Occipital lobe (tissue), 2 donors: ENCODE results near the gene METRN. TPM values are rescaled to one million over a fixed set of nuclear protein-coding genes. Genes with fewer than 3 reads are reported as not detected.

ENCODE experiments used
- DNase-seq: peaks from one replicate; lab custom pipeline; 2025; lab: John Stamatoyannopoulos, UW
- total RNA-seq: library from RNA; depleted of rRNA; stranded (reverse); fragments of >200 nt; gene quantifications from one replicate; pipeline ENCODE4 v1.2.3, GENCODE V29; 2014

METRN gene
- total RNA-seq, 1 donor from 2014 or later = 16.7 TPM

DNA sequence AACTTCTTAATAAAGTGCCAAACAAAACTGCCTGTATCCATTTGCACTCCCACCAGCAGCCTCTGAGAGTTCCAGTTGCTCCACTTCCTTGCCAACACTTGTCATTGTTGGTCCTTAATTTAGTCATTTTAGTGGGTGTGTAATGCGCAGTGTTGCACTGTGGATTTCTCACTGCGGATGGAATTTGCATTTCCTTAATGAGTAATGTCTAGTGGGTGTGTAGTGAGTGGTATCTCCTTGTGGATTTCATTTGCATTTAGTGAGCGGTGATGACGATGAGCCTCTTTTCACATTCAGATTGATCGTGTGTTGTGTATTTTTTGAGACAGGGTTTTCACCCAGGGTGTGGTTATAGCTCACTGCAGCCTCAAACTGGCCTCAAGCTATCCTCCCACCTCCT lies 41.5 kb downstream of the METRN start:
- no peak for DNase-seq

DNA sequence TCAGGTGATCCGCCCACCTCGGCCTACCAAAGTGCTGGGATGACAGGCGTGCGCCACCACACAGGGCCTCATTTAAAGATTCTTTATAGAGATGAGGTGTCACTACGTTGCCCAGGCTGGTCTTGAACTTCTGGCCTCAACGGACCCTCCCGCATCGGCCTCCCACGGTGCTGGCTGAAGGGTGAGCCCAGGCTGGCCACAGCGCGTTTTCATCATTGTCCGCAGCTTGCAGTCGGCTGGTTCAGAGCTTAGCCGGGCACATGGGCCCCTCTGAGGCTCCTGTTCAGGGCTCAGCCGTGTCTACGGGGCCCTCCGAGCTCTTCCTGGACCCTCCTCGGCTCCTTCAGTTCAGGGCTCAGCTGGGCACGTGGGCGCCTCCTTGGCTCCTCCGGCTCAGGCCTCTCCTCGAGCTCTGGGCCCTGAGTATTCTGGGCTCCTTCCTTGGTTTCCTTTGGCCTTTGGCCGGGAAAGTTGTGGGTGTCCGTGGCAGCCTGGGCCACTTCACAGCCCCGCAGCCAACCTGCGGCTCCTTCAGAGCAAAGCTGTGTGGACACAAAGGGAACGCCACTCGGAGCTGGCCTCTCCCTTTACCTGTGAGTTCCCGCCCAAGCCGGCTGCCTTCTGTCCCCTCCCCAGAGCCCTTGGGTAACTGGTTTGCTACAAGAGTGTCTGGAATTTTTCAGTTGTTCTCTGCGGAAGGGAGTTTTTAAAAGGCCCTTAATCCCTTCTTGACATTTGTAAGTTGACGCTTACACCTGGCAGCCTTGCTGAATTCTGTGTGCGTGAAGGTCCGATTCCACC lies 44.4 kb downstream of the METRN start:
- no peak for DNase-seq

DNA sequence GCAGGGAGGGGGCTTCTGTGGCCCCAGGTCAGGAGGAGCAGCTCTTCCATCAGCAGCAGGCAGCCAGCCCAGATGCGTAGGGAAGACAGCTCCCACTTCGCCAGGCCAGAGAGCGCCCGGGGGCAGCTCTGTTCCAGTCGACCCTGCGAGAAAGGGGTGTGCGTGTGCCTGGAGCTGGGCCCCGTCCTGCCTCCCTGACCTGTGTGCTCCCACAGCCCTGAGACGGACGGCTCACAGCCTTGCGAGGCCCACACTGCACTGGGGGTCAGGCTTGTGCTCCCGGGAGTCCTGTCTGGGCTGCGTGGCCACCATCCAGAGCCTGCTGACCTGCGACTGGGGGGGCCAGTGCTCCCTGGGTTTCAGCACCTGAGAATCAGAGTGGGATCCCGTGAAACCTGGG lies 45.1 kb downstream of the METRN start:
- DNase-seq = no peak

DNA sequence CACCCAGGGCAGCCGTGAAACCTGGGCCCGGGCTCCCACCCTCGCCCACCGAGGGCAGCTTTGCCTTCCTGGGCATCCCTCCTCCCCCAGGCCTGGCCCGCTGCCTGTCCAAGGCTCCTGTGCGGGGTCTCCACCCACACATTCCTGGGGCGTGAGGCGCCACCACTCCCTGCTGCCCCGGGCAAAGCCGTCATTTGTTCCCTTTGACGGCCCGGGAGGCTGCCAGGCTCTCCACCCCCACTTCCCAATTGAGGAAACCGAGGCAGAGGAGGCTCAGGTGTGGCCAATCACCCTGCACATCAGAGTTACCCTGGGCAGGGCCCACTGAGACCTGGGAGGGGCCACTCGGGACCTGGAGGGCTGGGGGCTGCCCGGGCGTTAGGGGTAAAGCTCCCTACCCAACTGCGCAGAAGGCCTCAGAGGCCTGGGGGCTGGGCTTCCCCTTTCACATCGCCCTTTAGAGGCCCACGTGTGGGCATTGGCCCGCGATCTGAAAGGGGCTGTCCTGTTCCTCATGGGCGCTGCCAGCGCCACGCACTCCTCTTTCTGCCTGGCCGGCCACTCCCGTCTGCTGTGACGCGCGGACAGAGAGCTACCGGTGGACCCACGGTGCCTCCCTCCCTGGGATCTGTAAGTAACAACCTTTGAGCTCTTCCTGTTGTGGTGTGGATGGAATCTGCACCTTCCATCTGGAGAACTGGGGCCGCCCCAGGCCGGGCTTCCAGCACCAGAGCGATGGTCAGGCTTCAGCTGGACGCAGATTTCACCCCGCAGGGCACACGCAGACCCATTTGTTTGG lies 45.8 kb downstream of the METRN start, which contains the start of gene MSLN:
Gene MSLN (plus strand): TSS at position 190 of the 799 bp plus-strand sequence. CDS start 1,947 bp downstream, outside the sequence.
- DNase-seq = no peak

DNA sequence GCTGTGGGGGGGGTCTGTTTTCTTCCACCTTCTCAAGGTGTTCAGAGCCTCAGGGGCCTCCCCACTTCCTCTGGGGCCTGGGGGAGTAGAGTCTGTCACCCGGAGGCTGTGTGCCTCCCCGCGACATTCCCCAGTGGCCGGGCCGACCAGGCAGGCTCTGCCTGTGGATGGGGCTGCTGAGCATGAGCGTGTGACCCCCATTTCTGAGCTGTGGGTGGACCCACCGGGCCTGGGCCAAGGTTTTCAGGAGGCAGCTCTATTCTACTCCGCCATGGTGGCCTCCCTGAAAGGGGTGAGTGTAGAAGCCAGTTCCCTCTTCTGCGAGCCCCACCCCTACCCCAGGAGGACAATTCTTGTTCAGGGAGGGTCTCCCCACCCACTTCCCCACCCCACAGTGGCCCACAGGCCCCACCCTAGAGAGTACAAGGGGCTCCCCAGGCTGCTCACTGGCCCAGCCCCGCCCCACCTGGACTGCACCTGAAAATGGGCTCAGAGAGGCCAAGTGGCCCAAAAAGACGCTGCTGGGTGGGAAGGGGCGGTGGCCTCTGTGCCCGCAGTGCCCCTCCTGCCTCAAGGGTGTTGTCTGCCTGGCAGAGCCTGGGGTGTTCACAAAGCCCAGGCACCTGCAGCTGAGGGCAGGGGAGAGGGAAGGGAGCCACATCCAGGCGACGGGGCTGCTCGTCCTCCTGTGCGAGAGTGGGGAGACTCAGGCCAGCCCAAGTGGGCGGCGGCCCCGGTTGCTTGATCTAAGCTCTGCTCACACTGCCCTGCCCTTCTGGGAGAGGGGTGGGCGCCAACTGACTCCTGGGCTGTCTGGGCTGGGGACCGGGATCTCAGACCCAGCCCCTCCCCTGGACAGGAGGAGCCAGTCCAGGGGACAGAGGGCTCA lies 47.0 kb downstream of the METRN start:
- DNase-seq = no peak

DNA sequence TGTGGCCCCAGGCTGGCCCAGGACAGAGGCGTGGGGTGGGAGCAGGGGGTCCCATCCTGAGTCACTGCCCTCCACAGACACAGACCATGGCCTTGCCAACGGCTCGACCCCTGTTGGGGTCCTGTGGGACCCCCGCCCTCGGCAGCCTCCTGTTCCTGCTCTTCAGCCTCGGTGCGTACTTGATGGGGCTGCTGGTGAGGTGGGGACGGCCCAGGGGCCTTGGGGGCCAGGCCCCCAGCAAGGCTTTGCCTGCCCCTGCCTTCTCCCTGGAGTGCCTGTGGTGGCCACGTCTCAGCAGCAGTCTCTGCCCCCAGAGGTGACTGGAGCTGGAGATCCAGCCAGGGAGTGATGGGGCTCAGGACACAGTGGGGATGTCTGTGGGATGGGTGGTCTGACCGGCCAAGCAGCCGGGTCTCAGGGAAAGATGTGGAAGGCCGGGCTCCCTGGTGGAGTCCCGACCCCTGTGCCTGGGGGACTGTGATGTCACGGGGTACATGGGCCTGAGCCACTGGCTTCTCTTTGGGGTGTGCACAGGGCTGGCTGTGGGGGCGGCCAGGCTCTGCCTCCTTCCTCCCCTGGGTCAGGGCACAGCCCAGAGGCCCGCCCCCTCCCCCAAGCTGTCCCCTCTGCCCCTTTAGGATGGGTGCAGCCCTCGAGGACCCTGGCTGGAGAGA lies 47.8 kb downstream of the METRN start:
- DNase-seq = no peak

DNA sequence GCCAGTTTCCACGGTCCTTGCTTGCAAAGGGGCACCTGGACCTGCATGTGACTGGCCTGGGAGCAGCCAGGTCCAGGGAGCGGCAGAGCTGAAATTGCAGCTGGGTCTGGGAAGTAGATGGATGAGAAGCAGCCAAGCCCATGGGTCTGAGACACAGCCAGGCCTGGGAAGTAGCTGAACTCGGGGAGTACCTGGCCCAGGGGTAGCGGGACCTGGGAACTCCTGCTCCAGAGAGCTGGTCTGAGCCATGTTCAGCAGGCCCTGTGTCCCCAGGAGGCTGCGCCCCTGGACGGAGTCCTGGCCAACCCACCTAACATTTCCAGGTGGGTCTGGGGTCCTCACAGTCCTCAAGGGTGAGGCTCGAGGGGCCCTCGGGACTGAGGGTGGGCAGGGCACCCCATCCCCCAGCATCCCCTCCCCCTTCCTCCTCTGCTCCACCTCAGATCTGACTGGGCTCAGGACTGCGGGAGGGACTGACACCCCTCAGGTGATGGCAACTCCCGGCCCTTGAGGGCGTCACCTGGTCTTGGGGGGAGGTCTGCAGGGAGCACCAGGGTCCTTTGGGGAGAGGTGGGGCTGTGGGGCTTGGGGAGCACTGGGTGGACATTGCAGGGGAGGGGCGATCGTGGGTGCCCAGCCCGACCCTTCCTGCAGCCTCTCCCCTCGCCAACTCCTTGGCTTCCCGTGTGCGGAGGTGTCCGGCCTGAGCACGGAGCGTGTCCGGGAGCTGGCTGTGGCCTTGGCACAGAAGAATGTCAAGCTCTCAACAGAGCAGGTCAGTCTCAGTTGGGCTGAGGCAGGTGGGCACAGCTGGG lies 48.7 kb downstream of the METRN start:
- no peak for DNase-seq

DNA sequence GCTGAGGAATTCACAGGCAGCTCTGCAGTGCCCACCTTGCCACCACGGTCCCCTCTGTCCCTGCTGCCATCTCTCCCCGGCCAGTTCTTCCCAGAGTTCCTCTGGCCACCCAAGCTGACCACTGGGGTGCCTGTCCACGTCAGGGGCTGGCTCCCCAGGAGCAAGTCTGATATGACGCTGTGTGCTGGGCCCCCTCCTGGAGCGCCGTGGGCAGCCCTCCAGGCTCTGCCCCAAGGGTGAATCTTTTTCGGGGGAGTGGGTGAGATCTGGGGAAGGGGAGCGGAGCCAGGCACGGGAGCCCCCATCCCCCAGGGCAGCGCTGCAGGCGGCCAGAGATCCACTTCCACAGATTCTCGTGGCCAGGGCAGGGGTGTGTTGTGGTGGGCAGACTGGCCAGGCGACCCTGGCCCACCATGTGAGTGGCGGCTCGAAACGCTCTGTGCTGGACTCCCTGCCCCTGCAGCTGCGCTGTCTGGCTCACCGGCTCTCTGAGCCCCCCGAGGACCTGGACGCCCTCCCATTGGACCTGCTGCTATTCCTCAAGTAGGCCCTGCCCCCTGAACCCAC lies 49.3 kb downstream of the METRN start:
- DNase-seq = no peak

DNA sequence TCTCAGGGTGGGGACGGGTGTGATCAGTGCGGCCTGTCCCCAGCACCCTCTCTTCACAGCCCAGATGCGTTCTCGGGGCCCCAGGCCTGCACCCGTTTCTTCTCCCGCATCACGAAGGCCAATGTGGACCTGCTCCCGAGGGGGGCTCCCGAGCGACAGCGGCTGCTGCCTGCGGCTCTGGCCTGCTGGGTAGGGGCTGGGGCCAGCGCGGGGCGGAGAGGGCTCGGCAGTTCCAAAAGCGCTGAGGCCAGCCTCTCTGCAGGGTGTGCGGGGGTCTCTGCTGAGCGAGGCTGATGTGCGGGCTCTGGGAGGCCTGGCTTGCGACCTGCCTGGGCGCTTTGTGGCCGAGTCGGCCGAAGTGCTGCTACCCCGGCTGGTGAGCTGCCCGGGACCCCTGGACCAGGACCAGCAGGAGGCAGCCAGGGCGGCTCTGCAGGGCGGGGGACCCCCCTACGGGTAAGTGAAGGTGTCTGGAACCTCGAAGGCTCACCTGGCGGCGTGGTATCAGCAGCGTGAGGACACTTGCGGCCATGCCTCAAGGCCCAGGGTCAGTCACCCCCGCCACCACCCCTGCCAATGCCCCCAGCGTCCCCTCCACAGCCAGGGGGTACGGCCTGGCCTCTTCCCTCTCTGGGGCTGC lies 50.0 kb downstream of the METRN start:
- DNase-seq = no peak

DNA sequence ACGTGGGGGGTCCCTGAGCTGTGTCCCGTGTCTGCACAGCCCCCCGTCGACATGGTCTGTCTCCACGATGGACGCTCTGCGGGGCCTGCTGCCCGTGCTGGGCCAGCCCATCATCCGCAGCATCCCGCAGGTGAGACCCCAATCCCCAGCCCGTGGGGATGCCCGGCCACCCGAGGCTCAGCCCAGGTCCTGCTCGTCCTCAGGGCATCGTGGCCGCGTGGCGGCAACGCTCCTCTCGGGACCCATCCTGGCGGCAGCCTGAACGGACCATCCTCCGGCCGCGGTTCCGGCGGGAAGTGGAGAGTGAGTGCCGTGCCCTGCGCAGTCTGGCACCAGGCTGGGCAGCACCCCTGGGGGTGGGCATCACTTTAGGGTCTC lies 50.6 kb downstream of the METRN start:
- DNase-seq = no peak

DNA sequence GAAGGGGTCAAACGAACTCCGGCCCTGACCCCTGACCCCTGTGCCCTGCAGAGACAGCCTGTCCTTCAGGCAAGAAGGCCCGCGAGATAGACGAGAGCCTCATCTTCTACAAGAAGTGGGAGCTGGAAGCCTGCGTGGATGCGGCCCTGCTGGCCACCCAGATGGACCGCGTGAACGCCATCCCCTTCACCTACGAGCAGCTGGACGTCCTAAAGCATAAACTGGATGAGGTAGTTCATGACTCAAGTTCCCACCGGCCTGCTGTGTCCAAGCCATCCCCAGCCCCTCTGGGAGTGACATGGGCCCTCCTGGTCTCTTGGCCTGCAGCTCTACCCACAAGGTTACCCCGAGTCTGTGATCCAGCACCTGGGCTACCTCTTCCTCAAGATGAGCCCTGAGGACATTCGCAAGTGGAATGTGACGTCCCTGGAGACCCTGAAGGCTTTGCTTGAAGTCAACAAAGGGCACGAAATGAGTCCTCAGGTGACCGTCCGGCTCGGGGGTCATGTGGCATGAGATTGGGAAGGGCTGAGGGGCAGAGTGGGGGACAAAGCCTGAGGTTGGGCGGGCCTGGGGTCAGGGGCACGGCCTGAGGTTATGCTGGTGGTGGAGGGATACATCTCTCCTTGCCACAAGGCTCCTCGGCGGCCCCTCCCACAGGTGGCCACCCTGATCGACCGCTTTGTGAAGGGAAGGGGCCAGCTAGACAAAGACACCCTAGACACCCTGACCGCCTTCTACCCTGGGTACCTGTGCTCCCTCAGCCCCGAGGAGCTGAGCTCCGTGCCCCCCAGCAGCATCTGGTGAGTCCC lies 51.3 kb downstream of the METRN start:
- no peak for DNase-seq

DNA sequence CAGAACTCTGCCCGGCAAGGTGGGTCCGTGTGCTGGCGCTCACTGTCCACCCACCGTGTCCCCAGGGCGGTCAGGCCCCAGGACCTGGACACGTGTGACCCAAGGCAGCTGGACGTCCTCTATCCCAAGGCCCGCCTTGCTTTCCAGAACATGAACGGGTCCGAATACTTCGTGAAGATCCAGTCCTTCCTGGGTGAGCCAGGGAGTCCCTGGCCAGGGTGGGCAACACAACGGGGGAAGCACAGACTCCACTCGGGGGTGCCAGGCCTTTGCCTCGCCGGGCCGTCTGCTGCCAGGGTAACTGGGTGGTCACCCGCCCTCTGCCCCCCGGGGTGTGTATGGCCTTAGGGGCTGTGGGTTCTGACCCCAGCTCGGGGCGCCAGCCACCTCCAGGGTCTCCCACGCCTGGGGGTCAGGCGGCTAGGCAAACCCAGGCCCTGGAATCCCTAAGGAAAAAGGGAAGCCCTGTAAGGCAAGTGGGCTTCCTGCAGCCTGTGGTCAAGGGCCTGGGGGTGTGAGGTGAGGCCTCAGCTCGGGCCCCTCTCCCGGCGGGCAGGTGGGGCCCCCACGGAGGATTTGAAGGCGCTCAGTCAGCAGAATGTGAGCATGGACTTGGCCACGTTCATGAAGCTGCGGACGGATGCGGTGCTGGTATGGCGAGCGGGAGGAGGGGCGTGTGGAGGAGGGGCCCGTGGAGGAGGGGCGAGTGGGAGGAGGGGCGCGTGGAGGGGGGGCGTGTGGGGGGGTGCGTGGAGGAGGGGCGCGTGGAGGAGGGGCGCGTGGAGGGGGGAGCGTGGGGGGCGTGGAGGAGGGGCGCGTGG lies 52.1 kb downstream of the METRN start:
- no peak for DNase-seq

DNA sequence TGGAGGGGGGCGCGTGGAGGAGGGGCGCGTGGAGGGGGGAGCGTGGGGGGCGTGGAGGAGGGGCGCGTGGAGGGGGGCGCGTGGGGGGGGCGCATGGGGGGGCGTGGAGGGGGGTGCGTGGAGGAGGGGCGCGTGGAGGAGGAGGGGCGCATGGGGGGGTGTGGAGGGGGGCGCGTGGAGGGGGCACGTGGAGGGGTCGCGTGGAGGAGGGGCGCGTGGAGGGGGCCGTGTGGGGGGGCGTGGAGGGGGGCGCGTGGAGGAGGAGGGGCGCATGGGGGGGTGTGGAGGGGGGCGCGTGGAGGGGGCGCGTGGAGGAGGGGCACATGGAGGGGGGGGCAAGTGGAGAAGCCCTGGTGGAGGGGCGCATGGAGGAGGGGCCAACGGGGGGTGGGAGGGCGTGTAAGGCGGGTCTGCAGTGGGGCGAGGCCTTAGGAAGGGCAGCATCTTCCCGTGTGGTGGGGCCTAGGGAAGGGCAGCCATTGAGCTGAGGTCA lies 52.9 kb downstream of the METRN start:
- DNase-seq = no peak

DNA sequence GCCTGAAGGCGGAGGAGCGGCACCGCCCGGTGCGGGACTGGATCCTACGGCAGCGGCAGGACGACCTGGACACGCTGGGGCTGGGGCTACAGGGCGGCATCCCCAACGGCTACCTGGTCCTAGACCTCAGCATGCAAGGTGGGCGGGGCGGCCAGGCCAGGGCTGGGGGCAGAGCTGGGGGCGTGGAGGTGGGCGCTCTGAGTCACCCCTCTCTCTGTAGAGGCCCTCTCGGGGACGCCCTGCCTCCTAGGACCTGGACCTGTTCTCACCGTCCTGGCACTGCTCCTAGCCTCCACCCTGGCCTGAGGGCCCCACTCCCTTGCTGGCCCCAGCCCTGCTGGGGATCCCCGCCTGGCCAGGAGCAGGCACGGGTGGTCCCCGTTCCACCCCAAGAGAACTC lies 53.5 kb downstream of the METRN start:
- DNase-seq = no peak
